Kidney glomerular epithelial cell (primary cell): ENCODE measurements around the gene CPXM1.
A peak's percentile ranks its signal among the peaks of the same experiment; 100 is the strongest.

Source experiments
- DNase-seq: peaks from one replicate; lab custom pipeline; 2025; lab: John Stamatoyannopoulos, UW

The CPXM1 gene

DNA sequence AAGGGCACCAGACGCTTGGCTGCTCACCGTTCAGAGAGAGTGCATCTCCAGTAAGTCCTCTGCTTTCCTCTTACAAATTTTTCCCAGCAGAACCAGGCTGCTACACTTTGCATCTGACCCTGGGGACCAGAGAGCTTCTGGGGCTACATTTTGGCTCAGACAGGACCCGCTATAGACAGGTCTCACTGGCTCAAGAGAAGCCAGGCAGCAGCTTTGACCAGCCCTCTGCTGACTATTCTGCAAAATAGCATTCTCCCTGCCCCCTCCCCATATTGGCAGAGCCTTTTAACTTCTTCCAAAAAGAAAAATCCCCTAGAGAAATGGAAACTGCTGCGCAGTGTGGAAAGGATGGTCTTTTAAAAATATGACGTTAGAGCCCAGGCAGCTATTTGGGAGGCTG, 37.2 kb downstream of the CPXM1 start:
- DNase-seq, result no peak

DNA sequence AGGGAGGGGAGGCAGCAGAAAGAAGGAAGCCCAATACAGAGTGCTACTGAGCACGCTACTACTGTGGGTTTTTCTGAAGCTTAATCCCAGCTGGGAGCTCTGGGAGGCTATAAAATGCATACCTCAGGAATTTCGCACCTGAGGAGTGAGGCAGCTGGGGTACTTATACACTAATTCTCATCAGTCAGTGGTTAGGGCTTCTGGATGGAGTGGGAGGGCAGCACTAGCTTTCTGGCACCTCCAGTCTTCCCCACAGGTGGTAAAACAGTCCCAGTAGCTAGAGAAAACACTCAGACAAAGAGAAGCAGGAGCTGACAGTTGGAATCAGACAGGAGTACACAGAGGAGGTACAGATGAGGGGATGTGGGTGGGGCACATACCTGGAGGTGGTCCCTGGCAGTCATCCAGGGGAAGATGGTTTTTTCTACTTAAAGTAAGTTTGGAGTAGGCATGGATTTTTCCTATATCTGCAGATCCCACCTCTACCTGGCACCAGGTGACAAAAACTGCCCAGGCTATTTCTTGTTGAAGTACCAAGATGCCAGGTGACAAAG, 37.8 kb downstream of the CPXM1 start:
- no peak for DNase-seq

DNA sequence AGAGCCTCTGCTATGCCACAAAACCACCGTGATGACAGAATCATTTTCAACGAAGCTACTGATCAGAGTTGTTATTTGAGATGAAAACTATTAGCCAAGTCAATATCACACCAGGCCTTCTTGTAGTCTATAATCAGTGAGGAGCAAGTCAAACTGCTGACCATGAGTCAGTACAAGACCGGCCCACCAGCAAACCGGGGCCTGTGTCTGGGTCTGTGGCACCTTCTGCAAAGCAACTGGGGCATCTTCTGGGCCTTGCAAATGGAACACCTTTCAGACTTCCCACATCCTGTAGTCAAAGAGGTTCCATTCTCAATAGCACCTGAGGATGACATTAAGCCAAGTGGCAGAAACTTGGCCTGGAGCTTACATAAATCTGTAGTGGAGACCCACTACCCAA, 38.5 kb downstream of the CPXM1 start:
- no peak for DNase-seq

DNA sequence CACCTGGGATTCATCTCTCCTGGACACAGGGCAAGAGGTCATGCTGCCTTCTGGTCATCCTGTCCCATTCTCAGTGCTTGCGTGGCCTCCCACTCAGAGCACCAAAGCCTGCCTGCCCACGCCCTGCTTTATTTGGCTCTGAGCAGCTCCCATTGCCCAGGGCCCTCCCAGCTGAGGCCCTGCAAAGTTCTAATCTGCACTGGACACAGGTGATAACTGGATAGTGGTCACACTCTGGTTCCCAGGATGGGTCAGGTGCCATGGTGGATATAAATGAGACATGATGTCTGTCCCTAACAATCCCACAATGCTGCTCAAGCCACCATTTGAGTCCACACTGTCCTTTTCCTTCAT, 39.5 kb downstream of the CPXM1 start:
- no peak for DNase-seq

DNA sequence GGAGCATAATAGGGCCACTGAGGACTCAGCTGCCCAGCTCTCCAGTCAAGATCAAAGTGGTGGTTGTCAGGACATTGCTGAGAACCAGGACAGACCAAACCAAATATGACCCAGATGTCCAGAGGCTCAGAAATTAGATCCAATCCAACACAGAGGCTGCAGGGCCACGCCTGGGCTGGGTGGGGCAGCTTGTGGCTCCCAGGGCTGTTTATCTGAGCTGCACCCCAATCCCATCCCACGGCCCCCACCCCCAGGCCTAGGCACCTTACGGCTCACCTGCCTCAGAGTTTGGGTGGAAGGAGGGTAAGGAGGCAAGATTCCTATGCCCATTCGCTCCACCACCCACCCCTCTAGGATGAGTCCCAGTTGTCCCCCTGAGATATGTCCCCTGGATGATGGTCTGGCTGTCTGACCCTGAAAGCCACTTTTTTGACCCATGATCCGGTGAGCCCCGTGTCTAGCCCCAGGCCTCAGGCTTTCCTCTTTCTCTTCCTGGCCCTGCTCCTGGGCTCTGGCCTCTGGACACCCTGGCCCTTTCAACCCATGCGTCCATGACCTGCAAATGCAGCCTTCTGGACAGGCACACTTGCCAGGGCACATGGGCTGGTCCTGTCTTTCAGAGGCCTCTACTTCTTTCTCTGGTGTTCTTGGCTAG, 40.0 kb downstream of the CPXM1 start:
- DNase-seq, result no peak

DNA sequence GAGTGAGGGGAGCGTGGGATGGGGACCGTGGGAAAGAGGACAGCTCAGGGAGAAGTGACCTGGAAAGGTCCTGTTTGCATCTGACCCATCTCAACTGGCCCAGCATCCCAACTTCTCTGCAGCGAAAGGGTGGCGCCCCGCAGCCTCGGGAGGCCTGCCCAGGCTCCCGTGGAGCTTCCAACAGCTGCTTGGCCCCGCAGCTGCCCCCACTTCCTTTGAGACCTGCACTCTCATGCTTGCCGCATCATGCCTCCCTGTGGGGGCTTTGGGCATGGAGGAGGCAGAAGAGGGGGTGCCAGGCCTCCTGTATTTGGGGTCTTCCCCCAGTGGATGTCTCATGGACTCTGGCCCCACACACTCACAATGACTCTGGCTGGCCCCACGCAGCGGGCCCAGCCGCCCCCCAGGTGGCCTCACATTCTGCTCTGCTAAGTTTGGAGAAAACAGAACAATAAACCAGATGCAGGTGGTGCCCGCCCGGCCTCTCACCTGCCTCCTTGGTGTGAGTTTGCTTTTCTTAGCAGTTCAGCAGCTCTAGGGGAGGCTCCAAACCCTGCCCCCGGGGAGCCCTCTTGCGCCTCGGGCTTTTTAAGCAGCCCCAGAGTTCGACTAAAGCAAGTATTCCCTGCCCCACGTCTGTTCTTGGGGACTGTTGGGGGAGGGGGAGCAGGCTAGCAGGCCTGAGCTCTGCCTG, 40.7 kb downstream of the CPXM1 start:
- DNase-seq, result no peak

DNA sequence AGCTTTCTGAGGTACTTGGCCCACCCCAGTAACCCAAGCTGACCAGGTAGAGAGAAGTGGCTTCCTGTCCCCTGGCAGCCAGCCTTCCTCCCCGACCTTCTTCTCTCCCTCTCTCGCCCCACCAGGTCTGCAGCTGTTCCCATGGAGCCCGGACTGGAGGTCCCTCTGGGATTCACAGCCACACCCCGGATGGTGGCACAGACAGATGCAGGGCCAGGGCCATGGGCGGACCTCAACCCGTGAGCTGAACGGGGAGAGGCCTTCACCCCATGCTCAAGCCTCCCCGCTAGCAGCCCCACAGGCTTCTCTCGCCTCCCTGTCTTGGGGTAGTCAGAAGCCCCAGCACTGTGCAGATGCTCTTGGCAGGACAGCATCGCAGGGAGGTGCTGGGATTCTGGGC, 41.3 kb downstream of the CPXM1 start:
- DNase-seq, result no peak

DNA sequence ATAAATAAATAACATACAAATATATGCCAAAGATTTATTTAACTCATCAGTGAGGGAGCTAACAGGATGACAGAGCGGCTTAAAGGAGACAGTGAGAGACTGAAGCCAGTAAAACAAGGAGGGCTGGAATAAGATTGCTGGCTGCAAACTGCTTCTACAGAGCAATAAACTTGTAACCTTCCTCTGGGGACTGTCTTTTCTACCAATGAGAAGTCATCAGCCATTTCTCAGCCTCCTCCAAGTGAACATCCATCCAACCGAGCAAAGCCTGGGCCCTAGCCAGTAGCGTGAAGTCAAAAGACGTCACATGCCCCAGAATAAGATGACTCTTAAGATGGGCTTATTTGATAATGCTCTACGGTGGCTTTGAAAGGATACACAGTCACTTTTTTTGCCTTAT, 42.5 kb downstream of the CPXM1 start:
- DNase-seq, result no peak

DNA sequence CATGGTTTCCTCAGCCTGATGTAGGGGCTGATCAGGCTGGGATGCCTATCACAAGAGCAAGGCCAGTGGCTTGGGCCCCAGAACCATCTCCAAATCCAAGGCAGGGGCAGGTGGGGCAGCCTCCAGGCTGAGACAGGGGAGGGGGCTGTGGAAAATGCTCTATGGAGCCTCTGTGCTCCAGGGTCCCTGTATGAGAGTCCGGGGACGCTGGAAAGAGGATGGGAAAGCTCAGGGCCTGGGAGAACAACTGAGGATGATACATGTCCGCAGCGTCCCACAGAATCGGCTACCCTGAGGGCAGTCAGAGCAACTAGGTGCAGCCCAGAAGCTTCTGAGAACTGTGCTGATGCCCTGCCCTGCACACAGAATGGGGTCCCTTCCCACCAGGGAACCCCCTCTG, 43.4 kb downstream of the CPXM1 start:
- DNase-seq, result no peak

DNA sequence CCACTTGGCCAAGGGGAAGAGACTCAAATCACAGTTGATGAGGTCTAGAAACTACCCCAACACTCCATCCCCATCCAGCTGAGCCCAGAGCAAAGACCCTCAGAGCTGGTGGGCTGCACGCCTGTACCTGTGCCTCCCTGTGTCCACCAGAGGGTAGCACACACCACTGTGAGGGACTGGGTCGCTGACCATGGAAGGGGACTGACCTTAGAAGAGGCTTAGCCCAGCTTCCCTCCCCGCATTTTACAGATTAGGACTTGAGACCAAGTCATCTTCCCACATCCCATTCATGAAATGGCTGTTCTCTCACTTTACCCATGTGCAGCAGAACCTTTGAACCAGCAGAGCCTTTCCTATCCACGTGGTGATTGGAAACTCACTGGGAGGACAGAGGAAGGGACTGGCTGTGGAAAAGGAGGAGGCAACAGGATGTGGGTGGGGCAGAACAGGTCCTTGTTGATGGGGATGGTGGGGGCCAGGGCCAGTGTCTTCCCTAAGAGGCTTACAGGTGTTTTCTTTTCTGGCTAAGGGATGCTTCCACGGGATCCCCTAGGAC, 44.3 kb downstream of the CPXM1 start:
- no peak for DNase-seq

DNA sequence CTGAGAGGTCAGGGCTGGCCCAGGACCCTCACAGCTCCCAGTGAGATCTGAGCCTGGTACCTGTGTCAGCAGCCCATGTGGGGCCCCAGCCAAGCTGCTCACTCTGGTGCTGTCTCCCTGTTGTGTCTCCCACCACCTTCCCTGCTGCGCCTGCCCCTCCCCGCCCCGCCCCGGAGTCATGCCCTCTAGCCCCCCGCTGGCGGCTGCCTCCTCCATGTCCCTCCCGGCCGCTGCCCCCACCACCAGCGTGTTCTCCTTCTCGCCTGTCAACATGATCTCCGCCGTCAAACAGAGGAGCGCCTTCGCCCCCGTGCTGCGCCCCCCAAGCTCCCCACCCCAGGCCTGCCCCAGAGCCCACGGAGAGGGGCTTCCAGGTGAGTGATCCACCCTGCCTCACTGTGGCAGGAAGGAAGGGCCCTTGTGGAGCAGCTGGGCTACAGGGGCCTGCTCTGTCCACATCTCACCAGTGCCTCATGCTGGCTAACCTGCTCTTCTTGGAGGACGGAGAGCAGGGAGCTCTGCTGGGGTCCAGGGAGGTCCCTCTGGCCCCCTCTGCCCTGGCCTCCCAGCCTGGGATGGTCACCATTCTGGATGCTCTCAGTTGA, 44.9 kb downstream of the CPXM1 start:
- DNase-seq, result no peak

DNA sequence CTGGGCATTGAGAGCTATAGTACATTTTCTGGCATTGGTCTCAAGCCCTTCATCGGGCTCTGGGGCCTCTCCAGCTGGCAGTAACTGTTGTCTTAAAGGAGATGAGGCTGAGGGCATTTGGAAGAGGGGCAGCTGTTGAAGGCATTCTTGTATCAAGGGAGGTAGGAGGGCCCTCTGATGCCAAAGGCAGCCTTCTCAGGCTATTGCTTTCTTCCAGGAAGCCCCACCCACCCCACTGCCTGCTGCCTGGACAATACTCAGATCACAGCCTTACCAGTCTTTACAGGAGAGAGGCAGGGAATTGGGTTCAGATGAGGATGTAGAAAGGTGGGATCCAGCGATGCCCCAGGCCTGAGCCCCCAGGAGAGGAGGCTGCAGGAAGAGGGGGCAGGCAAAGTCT, 46.0 kb downstream of the CPXM1 start:
- DNase-seq, result no peak

DNA sequence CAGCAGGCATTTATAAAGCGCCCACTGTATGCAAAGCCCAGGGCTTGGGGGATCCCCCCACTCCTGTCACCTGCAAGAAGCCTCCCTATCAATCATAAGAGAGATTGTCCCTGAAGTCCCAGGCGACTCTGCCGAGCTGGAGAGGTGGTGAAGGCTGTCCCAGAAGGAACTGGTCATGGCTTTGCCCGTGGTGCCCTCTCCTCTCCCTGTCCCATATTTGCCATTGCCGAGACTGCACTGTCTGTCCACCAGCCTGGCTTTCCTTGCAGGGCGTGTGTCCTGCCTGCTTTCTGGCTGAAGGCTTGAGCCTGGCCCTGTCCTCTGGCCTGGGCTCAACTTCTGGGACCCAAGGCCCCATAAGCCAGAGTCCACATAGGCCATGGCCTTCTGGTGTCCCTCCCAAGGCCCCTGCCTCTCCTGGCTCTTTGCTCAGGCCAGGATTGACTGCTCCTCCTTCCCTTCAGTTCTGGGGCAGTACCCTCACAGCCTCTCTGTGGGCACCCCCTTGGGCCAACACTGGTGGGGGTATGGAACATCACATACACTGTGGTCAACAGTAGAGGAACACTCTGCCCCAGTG, 46.9 kb downstream of the CPXM1 start:
- DNase-seq, result no peak

DNA sequence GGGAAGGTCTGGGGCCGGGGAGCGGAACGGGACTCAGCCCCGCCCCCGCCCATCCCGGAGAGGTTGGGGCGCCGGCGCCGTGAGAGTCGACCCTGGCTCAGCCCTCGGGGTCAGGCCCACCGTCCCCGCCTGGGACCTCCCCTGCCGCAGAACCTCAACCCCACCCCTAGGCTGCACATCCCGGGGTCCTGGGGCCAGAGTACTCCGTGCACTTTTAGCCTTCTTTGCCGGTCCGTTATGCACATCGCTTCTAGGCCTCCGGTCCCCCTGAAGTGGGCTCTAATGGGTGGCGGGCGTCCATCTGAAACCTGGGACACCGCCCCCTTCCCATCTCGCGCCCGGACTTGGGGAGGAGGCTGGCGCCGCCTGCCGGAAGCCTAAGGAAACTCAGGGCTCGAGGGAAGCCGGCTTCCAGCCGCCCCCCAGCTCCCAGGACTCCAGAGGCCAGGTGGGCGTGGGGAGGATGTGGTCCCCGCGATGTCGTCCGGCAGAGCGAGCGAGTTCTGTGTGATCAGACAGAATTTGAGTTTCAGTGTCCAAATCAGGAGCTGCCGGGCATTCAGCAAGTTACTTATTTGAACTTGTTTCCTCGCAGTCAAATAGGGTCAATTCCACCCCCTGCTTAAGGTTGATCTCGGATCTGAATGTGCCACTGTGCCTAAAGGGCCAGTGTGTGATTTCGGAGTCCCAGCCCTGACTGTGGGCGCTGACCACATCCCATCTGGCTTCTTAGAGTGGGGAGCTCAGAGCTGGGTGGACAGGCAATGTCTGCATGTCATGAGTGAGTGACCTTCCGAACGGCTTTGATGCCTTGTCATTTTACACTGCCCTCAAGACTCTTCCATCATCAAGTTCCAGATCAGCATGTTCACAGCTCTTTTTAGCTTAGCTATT, 47.6 kb downstream of the CPXM1 start:
- peak; percentile 29 for DNase-seq

DNA sequence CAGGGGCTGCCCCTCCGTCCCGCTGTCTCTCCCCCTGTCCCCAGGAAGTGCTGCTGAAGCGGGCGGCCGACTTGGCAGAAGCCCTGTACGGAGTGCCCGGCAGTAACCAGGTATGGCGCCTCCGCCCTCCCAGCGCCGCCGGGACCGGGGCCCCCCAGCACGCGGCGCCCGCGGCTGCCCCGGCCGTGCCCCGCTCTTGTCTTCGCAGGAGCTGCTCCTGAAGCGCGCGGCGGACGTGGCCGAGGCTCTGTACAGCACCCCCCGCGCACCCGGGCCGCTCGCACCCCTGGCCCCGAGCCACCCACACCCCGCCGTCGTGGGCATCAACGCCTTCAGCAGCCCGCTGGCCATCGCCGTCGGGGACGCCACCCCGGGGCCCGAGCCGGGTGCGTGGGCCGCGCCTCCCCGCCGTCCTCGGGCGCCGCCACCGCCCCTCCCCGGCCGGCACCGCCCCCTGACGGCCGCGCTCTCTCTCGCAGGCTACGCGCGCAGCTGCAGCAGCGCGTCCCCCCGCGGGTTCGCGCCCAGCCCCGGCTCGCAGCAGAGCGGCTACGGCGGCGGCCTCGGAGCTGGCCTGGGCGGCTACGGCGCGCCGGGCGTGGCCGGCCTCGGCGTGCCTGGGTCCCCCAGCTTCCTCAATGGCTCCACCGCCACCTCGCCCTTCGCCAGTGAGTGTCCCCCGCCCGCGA, 48.4 kb downstream of the CPXM1 start:
- DNase-seq, result no peak

DNA sequence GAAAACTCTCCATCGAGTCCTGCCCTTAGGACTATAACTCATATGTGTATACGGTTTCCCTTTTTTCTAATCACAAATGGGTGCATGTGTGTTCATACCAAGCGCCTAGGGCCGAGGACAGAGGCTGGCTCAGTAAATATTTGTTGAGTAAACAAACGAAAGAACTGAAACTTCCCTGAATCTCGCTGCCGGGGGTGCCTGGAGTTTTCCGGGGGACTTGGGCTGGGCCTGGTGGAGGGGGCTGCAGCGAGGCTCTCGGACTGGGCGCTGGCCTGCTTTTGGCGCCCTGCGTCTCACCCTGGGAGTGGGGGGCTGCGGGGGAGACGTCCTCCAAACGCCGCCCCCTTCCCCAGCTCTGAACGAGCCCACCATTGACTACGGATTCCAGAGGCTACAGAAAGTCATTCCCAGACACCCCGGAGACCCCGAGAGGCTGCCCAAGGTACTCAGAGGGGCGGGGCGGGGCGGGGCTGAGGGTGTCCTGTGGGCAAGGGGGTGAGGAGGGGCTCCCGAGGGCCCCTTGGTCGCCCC, 49.0 kb downstream of the CPXM1 start:
- DNase-seq, result no peak

DNA sequence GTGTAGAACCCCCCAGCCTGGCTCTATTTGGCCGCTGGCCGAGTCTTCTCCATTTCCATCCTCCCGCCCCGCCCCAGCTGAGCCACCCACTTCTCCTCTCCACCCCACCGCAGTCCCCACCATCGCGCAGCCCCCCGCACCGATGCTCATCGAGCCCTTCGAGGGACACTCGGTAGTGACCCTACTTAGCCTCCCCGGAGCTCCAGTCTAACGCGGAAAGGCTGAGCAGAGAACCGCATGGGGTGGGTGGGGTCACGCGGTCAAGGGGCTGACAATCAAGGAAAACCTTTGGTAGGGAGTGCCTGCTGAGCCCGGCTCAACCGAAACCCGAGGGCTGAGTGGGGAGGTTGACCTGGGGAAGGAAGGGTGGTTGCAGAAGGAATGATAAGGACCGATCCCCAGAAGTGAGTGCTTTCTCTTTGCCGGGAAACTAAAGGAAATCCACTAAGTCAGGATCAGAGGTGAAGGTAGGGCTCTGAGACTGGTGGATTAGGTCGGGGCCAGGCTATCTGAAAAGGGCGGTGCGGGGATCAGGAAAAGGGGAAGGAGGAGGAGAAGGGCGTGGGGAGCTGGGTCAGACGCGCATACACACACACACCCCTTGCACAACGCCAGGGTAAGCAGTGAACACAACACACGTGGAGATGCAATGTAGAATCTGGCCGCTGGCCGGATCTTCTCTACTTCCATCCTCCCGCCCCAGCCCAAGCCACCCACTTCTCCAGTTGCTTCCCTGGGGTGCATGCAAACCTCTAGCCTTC, 49.8 kb downstream of the CPXM1 start:
- DNase-seq, result no peak

DNA sequence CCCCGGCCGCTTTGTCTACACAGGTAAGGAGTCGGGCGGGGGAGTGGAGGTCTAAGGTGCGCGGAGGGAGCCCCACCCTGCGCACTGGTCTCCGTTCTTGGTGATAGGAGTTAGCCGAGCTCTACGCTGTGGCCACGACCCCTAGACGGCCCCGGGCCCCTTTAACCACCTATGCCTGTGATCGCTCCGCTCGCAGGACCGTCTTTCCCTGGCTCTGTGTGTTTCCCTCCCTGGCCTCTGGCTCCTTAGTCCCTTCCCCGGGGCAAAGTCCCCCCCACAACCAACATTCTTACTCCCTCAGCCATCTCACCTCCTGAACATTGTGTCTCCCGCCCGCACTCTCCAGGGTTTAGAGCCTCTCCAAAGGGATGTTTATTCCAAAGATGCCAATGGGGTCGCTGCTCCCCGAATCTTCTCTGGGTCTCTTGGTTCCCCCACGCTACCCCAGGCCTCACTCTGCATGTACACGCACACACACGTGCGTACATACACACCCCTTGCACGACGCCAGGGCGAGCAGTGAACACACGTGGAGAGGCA, 50.4 kb downstream of the CPXM1 start:
- no peak for DNase-seq

DNA sequence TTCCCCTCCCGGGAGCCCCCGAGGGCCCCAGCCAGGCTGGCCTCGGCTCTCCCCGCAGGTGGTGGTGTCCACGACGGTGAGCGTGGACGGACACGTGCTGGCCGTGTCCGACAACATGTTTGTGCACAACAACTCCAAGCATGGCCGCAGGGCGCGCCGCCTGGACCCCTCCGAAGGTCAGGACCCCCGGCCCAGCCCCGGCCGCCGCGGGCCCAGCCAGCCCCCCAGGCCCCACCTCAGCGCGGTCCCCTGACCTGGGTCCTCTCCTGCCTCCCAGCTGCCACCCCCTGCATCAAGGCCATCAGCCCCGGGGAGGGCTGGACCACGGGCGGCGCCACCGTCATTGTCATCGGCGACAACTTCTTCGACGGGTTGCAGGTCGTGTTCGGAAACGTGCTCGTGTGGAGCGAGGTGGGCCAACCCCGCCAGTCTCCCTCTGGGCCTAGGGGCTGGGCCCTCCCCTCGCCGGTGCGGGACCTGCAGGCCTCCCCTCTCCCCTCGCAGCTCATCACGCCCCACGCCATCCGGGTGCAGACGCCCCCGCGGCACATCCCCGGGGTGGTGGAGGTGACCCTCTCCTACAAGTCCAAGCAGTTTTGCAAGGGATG, 51.0 kb downstream of the CPXM1 start:
- no peak for DNase-seq
